Ovary (tissue), 9 donors: ENCODE results near the gene DOCK1. TPM values are rescaled to one million over a fixed set of nuclear protein-coding genes. Genes with fewer than 3 reads are reported as not detected.

ENCODE experiments used
- DNase-seq, 5 donors: peaks; one replicate each; pipeline ENCODE4 v3.0.0-alpha.2; 2019 to 2020
- H3K27ac ChIP-seq, 2 donors: fragments of 200-600 bp; one replicate each; pipeline versions ENCODE4 v1.5.1 to v1.8.0; 2019 to 2022
- H3K27me3 ChIP-seq: fragments of 200-600 bp; one replicate; pipeline ENCODE4 v1.8.0; 2022
- H3K36me3 ChIP-seq: fragments of 200-600 bp; sonication (generic); one replicate; pipeline ENCODE4 v1.5.1; 2019
- H3K4me1 ChIP-seq: one replicate; pipeline ENCODE4 v1.8.1; 2013; ENCODE audit warnings: mild to moderate bottlenecking, moderate library complexity; ENCODE audit not compliant: insufficient read depth
- H3K4me3 ChIP-seq: fragments of 200-600 bp; sonication (generic); one replicate; pipeline ENCODE4 v1.5.1; 2017
- H3K9me3 ChIP-seq, 2 donors: fragments of 200-600 bp in 1 of 2; sonication (generic) in 1 of 2; one replicate each; pipeline versions ENCODE4 v1.5.1 to v1.8.1; 2013 to 2019; ENCODE audit warnings: mild to moderate bottlenecking in 1 of 2, moderate library complexity in 1 of 2
- EP300 ChIP-seq: sonication (generic); formaldehyde crosslinking; IDR thresholded peaks from one replicate; pipeline ENCODE4 v1.6.1; 2017; ENCODE audit warnings: antibody characterized with exemption
- POLR2A ChIP-seq: fragments of 450-650 bp; IDR thresholded peaks from one replicate; pipeline ENCODE4 v1.6.1; 2017; ENCODE audit warnings: antibody characterized with exemption, mild to moderate bottlenecking, moderate library complexity
- WGBS, 3 donors: extraction: QIAGEN DNeasy Blood & Tissue Kit in 1 of 3; methylation state at CpG; one replicate each; pipeline versions ENCODE4 v1.1.5 to v1.1.7; 2013 to 2017; 5-methylcytosine and 5-hydroxymethylcytosine counted together
- intact Hi-C, 4 donors: fragments of 100-400 bp; cut with DNase I; formaldehyde crosslinking; loops; one replicate each; pipeline versions ENCODE4 v1.11.0 to v1.15.1; 2022 to 2023
- polyA plus RNA-seq, 2 donors: library from polyadenylated mRNA; stranded (reverse); fragments of 200-250 nt in 1 of 2; fragments of 350-450 nt in 1 of 2; fragmentation: Illumina TruSeq in 1 of 2; extraction: RNeasy Lipid Tissue Mini Kit (QIAGEN cat#74804) in 1 of 2; gene quantifications; one replicate each; pipeline ENCODE4 v1.2.3, GENCODE V29; 2013 to 2014
- total RNA-seq, 7 donors: library from RNA; depleted of rRNA in 2 of 7; stranded (reverse); fragments of >200 nt in 2 of 7; fragmentation: NEBNext Ultra II Directional in 3 of 7; extraction: Animal tissue kit (Norgen Biotek cat#: 25700) in 3 of 7; gene quantifications; one replicate each; pipeline versions ENCODE4 v1.1.0 to v1.2.4, GENCODE V29; 2016 to 2023
- TF ChIP-seq, protein P1 (sequence below), 3 donors: fragments of 450-650 bp in 2 of 3; fragments of 200-600 bp in 1 of 3; IDR thresholded peaks; one replicate each; pipeline versions ENCODE4 v1.5.1 to v1.8.0; 2016 to 2022; ENCODE audit warnings: antibody characterized with exemption in 3 of 3, mild to moderate bottlenecking in 1 of 3
- donor health status: DM: no; HTN: no; CAD: no; lungs with moderate emphysema.
- donor health status: DM: no; HTN: no; CAD: no.
- donor health status: Bipolar disorder and iron deficiency.
- donor health status: DM: yes; HTN: yes; CAD: no.
- donor health status: DM: no; HTN: no; CAD: no.
- donor health status: DM: yes; HTN: yes; CAD: no.

Gene DOCK1
- total and polyA plus RNA-seq, 9 donors = 24.7 to 68.3 (median 51.1) TPM

DNA sequence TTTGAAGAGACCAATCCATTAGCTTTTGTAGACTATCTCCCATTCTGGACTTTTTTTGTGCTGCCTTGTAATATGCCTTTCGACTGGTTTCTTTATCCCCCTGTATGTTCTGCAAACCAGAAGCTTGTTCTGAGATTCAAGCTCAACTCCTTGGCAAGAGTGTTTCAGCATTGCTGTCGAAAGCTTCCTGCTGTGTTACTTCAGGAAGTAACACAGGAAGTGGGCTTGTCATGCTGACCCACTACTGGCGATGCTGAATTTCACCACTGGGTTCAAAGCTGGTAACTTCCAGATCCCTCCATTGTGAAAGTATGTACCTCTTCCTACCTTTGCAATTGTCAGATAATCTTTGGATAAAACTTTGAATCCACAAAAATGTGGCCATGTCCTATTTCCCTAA, 349.0 kb downstream of the DOCK1 start:
- Histone ChIP-seq H3K27me3 (no peaks in the 10 kb centered on the region), H3K4me1 (no peaks in the 10 kb centered on the region), H3K36me3 (no peaks in the 10 kb centered on the region), H3K9me3 (no peaks in the 10 kb centered on the region), H3K4me3 (no peak overlapping the region), H3K27ac (no peak overlapping the region)
- DNase-seq = no peak
- no peak for TF ChIP-seq EP300
- no peak for TF ChIP-seq POLR2A
- TF ChIP-seq, protein P1, sequence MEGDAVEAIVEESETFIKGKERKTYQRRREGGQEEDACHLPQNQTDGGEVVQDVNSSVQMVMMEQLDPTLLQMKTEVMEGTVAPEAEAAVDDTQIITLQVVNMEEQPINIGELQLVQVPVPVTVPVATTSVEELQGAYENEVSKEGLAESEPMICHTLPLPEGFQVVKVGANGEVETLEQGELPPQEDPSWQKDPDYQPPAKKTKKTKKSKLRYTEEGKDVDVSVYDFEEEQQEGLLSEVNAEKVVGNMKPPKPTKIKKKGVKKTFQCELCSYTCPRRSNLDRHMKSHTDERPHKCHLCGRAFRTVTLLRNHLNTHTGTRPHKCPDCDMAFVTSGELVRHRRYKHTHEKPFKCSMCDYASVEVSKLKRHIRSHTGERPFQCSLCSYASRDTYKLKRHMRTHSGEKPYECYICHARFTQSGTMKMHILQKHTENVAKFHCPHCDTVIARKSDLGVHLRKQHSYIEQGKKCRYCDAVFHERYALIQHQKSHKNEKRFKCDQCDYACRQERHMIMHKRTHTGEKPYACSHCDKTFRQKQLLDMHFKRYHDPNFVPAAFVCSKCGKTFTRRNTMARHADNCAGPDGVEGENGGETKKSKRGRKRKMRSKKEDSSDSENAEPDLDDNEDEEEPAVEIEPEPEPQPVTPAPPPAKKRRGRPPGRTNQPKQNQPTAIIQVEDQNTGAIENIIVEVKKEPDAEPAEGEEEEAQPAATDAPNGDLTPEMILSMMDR (IDR thresholded peaks at IDR 0.05) = no peak
- WGBS, 3 donors = 30 to 54% (median 49%) methylated on average over 3 of the region's 3 CpGs
- intact Hi-C loops = no loop called here

DNA sequence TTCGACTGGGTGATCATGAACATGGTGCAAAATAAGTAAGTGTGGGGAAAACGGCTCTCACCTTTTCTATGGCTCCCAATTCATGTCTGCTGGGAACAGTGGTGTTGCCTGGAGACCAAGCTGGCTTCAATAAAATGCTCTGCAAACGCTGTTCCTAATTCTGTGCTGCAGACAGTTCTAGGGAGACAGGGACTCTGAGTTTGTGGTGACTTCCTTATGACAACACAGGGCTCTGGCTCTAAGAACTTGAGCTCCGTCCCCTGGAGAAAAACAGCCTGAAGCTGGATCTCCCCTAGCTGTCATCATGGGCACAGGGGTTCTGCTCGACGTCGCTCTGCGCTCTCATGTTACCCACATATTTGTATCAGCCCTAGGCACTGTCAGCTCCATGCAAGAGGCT, 352.2 kb downstream of the DOCK1 start:
- Histone ChIP-seq H3K27ac (no peak overlapping the region), H3K4me1 (no peaks in the 10 kb centered on the region), H3K36me3 (no peaks in the 10 kb centered on the region), H3K4me3 (no peak overlapping the region), H3K9me3 (no peaks in the 10 kb centered on the region), H3K27me3 (no peaks in the 10 kb centered on the region)
- WGBS, 3 donors = 47 to 67% (median 61%) methylated on average over 8 of the region's 8 CpGs
- intact Hi-C loops = no loop called here
- DNase-seq = no peak
- TF ChIP-seq, protein P1 (IDR thresholded peaks at IDR 0.05) = no peak

DNA sequence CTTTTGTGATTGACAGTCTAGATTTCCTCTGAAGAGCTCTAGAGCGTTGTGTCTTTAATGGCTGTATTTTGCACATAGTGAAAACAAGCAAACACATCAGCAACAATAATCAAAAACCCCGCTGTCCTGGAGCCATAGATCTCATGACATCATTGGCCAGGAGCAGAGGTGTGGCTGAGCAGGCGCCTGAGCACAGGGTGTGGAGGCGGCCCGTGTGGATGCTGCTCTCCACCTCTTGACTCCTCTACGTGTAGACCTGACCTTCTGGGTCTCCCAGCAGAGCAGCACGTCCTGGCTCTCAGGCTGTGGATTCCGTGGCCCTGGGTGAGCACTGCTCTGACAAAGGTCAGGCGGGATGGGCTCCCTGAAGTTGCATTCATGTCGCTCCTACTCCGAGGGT, 354.1 kb downstream of the DOCK1 start:
- Histone ChIP-seq H3K4me1 (no peaks in the 10 kb centered on the region), H3K4me3 (no peak overlapping the region), H3K9me3 (no peaks in the 10 kb centered on the region), H3K27me3 (no peaks in the 10 kb centered on the region), H3K36me3 (no peaks in the 10 kb centered on the region), H3K27ac (no peak overlapping the region)
- TF ChIP-seq POLR2A (no peak), EP300 (no peak)
- TF ChIP-seq, protein P1 (IDR thresholded peaks at IDR 0.05) = no peak
- intact Hi-C loops = no loop called here
- no peak for DNase-seq
- 92% methylated on average over 11 of the region's 11 CpGs for WGBS, 3 donors

DNA sequence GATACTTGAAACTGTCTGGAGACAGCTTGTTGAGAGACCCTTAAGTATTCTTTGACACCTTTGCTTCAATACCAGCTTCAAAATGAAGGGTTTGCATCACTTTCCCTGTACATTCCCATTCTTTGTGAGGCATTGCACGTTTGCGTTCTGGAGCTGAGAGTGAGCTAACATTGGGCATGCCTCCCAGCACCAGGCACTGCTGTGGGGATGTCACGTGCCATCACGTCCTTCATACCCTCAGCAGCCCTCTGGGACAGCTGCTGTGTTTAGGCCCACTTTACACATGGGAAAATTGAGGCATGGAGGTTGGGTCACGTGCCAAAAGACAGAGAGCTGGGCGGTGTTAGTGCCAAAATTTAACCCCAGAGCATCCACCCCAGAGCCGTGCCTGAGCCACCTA, 357.4 kb downstream of the DOCK1 start:
- intact Hi-C loops = no loop called here
- no peak overlapping the region for H3K27ac ChIP-seq
- TF ChIP-seq POLR2A (no peak), EP300 (no peak)
- TF ChIP-seq, protein P1 (IDR thresholded peaks at IDR 0.05) = no peak
- no peak overlapping the region for H3K4me3 ChIP-seq
- no peaks in the 10 kb centered on the region for H3K27me3 ChIP-seq
- H3K4me1 ChIP-seq = no peaks in the 10 kb centered on the region
- DNase-seq = no peak
- no peaks in the 10 kb centered on the region for H3K9me3 ChIP-seq
- 92 to 93% (median 92%) methylated on average over 7 of the region's 7 CpGs for WGBS, 3 donors
- H3K36me3 ChIP-seq = no peaks in the 10 kb centered on the region

DNA sequence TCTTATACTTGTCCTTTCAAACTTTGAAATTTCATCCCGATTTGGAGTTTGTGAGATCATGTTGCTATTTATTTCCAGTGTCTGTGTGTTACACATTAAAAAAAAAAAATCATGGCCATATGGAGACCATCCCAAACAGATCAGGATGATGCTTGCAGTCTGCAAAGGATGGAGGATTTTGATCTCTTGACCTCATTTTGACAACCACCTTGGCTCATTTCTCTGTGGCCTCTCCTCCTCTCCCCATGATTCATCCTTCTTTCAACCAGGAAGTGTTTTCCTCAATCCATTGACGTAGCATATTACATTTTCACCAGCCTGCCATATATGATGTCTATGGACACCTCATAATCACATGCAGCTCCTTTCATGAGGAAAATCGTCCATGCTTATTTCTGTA, 360.1 kb downstream of the DOCK1 start:
- H3K27ac ChIP-seq = no peak overlapping the region
- 88 to 92% (median 90%) methylated on average over 3 of the region's 3 CpGs for WGBS, 3 donors
- no peaks in the 10 kb centered on the region for H3K4me1 ChIP-seq
- no peaks in the 10 kb centered on the region for H3K9me3 ChIP-seq
- H3K27me3 ChIP-seq = no peaks in the 10 kb centered on the region
- no peaks in the 10 kb centered on the region for H3K36me3 ChIP-seq
- no peak for DNase-seq
- intact Hi-C loops = no loop called here
- no peak overlapping the region for H3K4me3 ChIP-seq
- TF ChIP-seq, protein P1 (IDR thresholded peaks at IDR 0.05) = no peak
